Measurements from ENCODE around the gene POLL.
A peak's percentile ranks its signal among the peaks of the same experiment; 100 is the strongest.

Gene POLL

GRCh38 chr10:101617824-101618568 is 29.9 kb upstream of the POLL start:
- Histone ChIP-seq H3K27ac (ENCODE audit: low read depth, low read length) (peak overlapping the region; percentile 86), H3F3A (ENCODE audit: control insufficient read depth, insufficient read depth) (peaks cover 13% of the 10 kb centered on the region), H3K4me1 (ENCODE audit: control insufficient read depth, low read length) (peaks cover 40% of the 10 kb centered on the region), H3K4me2 (ENCODE audit: low read length) (peak overlapping the region; percentile 75), H3K9me3 (ENCODE audit: control insufficient read depth, insufficient read depth, low read length) (no peaks in the 10 kb centered on the region), H3K36me3 (ENCODE audit: control insufficient read depth, low read length) (peaks cover 55% of the 10 kb centered on the region), H4K20me1 (ENCODE audit: control insufficient read depth, insufficient read depth, low read depth, low read length) (peaks cover 5% of the 10 kb centered on the region), H3K4me3 (ENCODE audit: low read length) (peak overlapping the region; percentile 57), H3K9me2 (replicated peaks; ENCODE audit: control insufficient read depth, low read length) (no peaks in the 10 kb centered on the region), H3K79me2 (ENCODE audit: control insufficient read depth, low read length) (no peaks in the 10 kb centered on the region), H3K27me3 (ENCODE audit: control insufficient read depth, low read length) (no peaks in the 10 kb centered on the region)
- no peak for TF ChIP-seq CTCF (IDR thresholded peaks at IDR 0.05; ENCODE audit: low read depth, low read length, poor library complexity, severe bottlenecking)
- no peak for TF ChIP-seq EZH2phosphoT487 (IDR thresholded peaks at IDR 0.05; ENCODE audit: borderline replicate concordance, low read length)

GRCh38 chr10:101617102-101617823 is 29.2 kb upstream of the POLL start:
- TF ChIP-seq EZH2phosphoT487 (IDR thresholded peaks at IDR 0.05; ENCODE audit: borderline replicate concordance, low read length) (no peak), CTCF (IDR thresholded peaks at IDR 0.05; ENCODE audit: low read depth, low read length, poor library complexity, severe bottlenecking) (peak; percentile 38)
- H3K27ac ChIP-seq (ENCODE audit: low read depth, low read length), result peak overlapping the region; percentile 86
- no peaks in the 10 kb centered on the region for H3K9me3 ChIP-seq (ENCODE audit: control insufficient read depth, insufficient read depth, low read length)
- H3K4me1 ChIP-seq (ENCODE audit: control insufficient read depth, low read length), result peaks cover 40% of the 10 kb centered on the region
- peaks cover 57% of the 10 kb centered on the region for H3K36me3 ChIP-seq (ENCODE audit: control insufficient read depth, low read length)
- H3K79me2 ChIP-seq (ENCODE audit: control insufficient read depth, low read length), result no peaks in the 10 kb centered on the region
- peaks cover 5% of the 10 kb centered on the region for H4K20me1 ChIP-seq (ENCODE audit: control insufficient read depth, insufficient read depth, low read depth, low read length)
- peaks cover 13% of the 10 kb centered on the region for H3F3A ChIP-seq (ENCODE audit: control insufficient read depth, insufficient read depth)
- peak overlapping the region; percentile 75 for H3K4me2 ChIP-seq (ENCODE audit: low read length)
- H3K4me3 ChIP-seq (ENCODE audit: low read length), result peak overlapping the region; percentile 57
- H3K27me3 ChIP-seq (ENCODE audit: control insufficient read depth, low read length), result no peaks in the 10 kb centered on the region
- H3K9me2 ChIP-seq (replicated peaks; ENCODE audit: control insufficient read depth, low read length), result no peaks in the 10 kb centered on the region

- peak overlapping the region; percentile 75 for H3K4me2 ChIP-seq (ENCODE audit: low read length)
- H3K27ac ChIP-seq (ENCODE audit: low read depth, low read length), result peak overlapping the region; percentile 86
- H3K9me2 ChIP-seq (replicated peaks; ENCODE audit: control insufficient read depth, low read length), result no peaks in the 10 kb centered on the region
- no peaks in the 10 kb centered on the region for H3K79me2 ChIP-seq (ENCODE audit: control insufficient read depth, low read length)
- H3K9me3 ChIP-seq (ENCODE audit: control insufficient read depth, insufficient read depth, low read length), result no peaks in the 10 kb centered on the region
- no peak overlapping the region; the same call in 1 of the 2 replicates for H3K4me3 ChIP-seq (ENCODE audit: low read length)
- no peak for TF ChIP-seq EZH2phosphoT487 (IDR thresholded peaks at IDR 0.05; ENCODE audit: borderline replicate concordance, low read length)
- TF ChIP-seq CTCF (IDR thresholded peaks at IDR 0.05; ENCODE audit: low read depth, low read length, poor library complexity, severe bottlenecking), result no peak
- peaks cover 13% of the 10 kb centered on the region for H3F3A ChIP-seq (ENCODE audit: control insufficient read depth, insufficient read depth)
- H3K36me3 ChIP-seq (ENCODE audit: control insufficient read depth, low read length), result peaks cover 59% of the 10 kb centered on the region
- H4K20me1 ChIP-seq (ENCODE audit: control insufficient read depth, insufficient read depth, low read depth, low read length), result peaks cover 5% of the 10 kb centered on the region
- H3K4me1 ChIP-seq (ENCODE audit: control insufficient read depth, low read length), result peaks cover 40% of the 10 kb centered on the region
- no peaks in the 10 kb centered on the region for H3K27me3 ChIP-seq (ENCODE audit: control insufficient read depth, low read length)
Observed at GRCh38 chr10:101616415-101617101, 28.5 kb upstream of the POLL start.

Data from DOHH2 (cell line).